Stomach smooth muscle (tissue), 2 donors: ENCODE data around the gene IRAK1.
A peak's percentile ranks its signal among the peaks of the same experiment; 100 is the strongest.

Experiments
- H3K27ac ChIP-seq: one replicate; pipeline ENCODE4 v1.7.0; 2013; ENCODE audit warnings: mild to moderate bottlenecking, low read length, inconsistent platforms
- H3K27me3 ChIP-seq, 2 donors: one replicate each; pipeline ENCODE4 v1.7.0; 2013; ENCODE audit warnings: low read length in 2 of 2; ENCODE audit not compliant: insufficient read depth in 2 of 2, control insufficient read depth in 1 of 2
- H3K36me3 ChIP-seq, 2 donors: one replicate each; pipeline ENCODE4 v1.7.0; 2013; ENCODE audit warnings: low read length in 2 of 2; ENCODE audit not compliant: control insufficient read depth in 2 of 2, insufficient read depth in 2 of 2
- H3K4me1 ChIP-seq: one replicate; pipeline ENCODE4 v1.7.0; 2013; ENCODE audit warnings: low read length; ENCODE audit not compliant: control insufficient read depth, insufficient read depth
- H3K4me3 ChIP-seq, 2 donors: one replicate each; pipeline ENCODE4 v1.7.0; 2013; ENCODE audit warnings: low read length in 2 of 2
- H3K9ac ChIP-seq, 2 donors: one replicate each; pipeline ENCODE4 v1.7.0; 2013; ENCODE audit warnings: low read length in 2 of 2, mild to moderate bottlenecking in 1 of 2
- H3K9me3 ChIP-seq, 2 donors: one replicate each; pipeline ENCODE4 v1.7.0; 2013; ENCODE audit warnings: low read length in 2 of 2; ENCODE audit not compliant: control insufficient read depth in 2 of 2
- donor health status: healthy.
- donor health status: Pancreatic carcinoma.

The IRAK1 gene

DNA sequence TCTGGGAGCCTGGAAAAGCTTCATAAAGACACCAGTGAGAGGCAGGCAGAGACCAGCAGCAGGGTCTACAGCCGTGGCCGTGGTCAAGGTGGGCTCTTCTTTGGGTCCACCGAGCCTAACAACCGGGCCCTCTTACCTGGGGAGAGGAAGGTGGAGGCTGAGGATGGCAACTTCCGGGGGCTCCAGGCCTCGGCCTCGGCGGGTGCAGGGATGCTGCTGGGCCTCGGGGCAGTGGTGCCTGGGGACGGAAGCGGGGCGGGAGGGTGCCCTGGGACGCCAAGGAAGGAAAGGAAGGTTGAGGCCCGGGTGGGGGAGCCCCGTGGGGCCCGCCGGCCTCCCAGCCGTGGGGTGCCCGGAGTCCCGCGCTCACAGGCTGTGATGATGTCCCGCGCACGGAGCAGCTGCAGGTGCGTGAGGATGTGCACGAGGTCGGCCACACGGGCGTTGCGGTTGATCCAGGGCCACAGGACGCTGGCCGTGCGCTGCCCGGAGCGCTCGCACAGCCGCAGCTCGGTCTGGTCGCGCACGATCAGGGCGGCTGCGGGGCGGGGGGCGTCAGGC is 561 bp downstream of the IRAK1 start:
- H3K4me1 ChIP-seq, result peaks cover 28% of the 10 kb centered on the region
- peak overlapping the region; percentile 60 to 69 for H3K9ac ChIP-seq
- H3K36me3 ChIP-seq, result no peaks in the 10 kb centered on the region
- peak overlapping the region; percentile 49 to 68 for H3K4me3 ChIP-seq
- H3K9me3 ChIP-seq, result no peaks in the 10 kb centered on the region
- H3K27me3 ChIP-seq, result peaks cover 0 to 7% of the 10 kb centered on the region in 2 donors
- H3K27ac ChIP-seq, result peak overlapping the region; percentile 24

DNA sequence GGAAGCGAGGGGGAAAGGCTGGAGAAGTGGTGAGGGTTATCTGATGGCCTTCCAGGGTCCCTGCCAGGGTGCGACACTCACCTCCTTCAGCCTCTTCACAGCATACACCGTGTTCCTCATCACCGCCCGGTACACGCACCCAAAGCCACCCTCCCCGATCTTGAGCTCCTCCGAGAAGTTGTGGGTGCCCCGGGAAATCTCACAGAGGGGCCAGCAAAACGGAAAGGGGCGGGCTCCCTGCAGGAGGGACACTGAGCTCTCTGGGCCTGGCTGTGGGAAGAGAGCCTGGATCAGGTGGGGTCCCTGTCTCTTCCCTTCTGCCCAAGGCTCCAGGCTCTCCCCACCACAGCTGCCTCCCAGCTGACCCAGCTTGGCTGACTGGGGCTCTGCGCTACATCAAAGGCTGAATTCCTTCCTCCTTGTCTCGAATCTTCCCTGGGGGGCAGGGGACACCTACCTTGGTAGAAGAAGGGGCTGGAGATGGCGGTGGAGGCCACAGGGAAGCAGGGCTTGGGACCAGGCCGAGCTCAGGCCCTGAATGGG is 1.1 kb downstream of the IRAK1 start:
- no peaks in the 10 kb centered on the region for H3K36me3 ChIP-seq
- H3K4me1 ChIP-seq, result peaks cover 28% of the 10 kb centered on the region
- H3K4me3 ChIP-seq, result peak overlapping the region; percentile 49 to 68
- H3K9ac ChIP-seq, result peak overlapping the region; percentile 60 to 69
- peak overlapping the region; percentile 24 for H3K27ac ChIP-seq
- H3K27me3 ChIP-seq, result peaks cover 0 to 7% of the 10 kb centered on the region in 2 donors
- H3K9me3 ChIP-seq, result no peaks in the 10 kb centered on the region

DNA sequence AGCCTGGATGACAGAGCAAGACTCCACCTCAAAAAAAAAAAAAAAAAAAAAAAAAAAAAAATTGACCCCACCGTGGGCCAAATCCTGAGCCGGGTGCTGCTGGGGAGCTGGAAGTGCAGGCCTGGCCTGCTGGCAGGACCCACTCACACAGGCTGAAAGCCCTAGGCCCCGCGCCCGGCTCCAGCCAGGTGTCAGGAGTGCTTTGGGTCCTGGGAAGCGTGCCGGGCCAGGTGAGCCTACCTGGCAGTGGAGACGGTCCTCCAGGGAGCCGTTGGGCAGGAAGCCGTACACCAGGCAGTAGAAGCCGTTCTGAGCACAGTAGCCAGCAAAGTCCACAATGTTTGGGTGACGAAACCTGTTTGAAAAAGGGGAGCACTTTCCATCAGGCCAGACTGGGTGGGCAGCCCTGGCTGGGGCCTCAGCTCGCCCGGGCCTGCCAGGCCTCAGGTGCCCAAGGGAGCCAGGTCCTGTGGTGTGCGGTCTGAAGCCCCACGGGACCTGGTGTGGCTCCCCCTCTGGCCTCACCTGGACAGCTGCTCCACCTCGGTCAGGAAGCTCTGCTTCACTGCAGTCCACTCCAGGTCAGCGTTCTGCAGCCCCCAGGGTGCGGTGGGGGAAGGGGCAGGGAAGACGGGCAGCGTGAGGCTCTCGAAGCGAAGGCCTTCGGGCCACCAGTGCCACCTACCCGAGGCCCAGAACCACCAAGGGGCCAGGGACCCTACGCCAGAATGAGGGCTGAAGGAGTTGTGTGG is 1.8 kb downstream of the IRAK1 start:
- no peak overlapping the region for H3K27ac ChIP-seq
- H3K36me3 ChIP-seq, result no peaks in the 10 kb centered on the region
- H3K27me3 ChIP-seq, result peaks cover 0 to 7% of the 10 kb centered on the region in 2 donors
- H3K9me3 ChIP-seq, result no peaks in the 10 kb centered on the region
- peaks cover 27% of the 10 kb centered on the region for H3K4me1 ChIP-seq
- no peak overlapping the region for H3K4me3 ChIP-seq
- no peak overlapping the region for H3K9ac ChIP-seq

DNA sequence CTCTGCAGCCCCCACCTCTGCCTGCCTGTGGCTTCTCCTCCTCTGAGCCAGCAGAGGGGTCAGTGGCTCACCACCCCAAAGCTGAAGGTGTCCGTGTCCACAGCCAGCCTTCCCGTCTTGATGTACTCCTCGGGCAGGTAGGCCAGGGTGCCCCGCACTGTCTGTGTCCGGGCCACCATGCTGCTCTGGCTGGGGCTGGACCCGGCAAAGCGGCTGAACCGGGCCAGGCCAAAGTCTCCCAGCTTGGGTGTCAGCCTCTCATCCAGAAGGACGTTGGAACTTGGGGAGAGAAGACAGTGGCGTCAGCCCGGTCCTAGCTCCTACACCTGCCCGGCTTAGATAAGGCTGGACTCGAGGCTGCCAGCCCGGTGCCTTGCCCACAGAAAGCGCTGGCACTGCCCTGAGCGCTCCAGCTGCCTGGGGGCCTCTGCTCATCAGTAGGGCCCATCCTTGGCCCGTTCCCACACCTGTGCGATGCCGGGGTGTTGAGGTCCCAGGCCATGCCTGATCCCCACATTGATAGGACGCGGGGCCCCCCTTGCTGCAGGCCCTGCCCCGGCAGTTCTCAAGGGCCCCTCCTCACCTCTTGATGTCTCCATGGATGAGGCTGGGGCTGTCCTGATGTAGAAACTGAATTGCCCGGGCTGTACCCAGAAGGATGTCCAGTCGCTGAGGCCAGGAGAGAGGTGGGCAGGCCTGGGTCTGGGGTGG is 3.2 kb downstream of the IRAK1 start:
- no peaks in the 10 kb centered on the region for H3K36me3 ChIP-seq
- no peaks in the 10 kb centered on the region for H3K9me3 ChIP-seq
- no peak overlapping the region for H3K9ac ChIP-seq
- H3K27ac ChIP-seq, result no peak overlapping the region
- H3K4me3 ChIP-seq, result no peak overlapping the region
- H3K27me3 ChIP-seq, result peaks cover 0 to 10% of the 10 kb centered on the region in 2 donors
- H3K4me1 ChIP-seq, result peaks cover 27% of the 10 kb centered on the region

DNA sequence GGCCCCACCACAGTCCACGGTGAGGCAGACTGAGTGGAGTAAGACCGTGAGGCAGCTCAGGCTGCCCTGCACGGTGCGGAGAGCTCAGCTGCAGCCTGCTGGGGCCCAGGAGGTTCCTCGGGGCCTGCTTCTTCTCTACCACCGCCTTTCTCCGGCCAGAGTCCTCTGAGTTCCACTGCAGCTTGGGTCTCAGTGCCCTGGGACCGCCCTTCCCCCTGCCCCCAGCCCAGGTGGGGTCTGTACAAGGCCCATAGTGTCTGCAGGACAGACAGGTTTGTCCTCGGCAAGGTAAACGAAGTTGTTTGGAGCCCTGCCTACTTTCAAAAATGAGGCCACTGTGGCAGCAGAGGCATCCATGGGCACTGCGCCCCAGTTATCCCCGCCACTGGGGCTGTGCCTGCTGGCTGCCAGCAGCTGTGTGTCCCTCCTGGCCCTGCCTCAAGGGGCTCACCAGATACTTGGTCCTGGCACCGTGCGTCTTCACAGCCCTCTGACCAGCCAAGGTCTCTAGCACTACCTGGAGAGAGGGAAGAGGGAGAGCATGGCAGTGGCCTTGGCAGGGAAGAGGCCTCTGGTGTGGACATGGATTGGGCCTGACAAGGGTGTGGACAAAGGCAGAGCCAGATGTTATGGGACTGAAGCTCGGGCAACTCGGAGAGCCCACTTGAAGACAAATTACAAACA is 4.0 kb downstream of the IRAK1 start:
- H3K36me3 ChIP-seq, result no peaks in the 10 kb centered on the region
- no peak overlapping the region for H3K27ac ChIP-seq
- H3K9ac ChIP-seq, result no peak overlapping the region
- H3K27me3 ChIP-seq, result peaks cover 0 to 10% of the 10 kb centered on the region in 2 donors
- H3K4me3 ChIP-seq, result no peak overlapping the region
- H3K9me3 ChIP-seq, result no peaks in the 10 kb centered on the region
- peaks cover 20% of the 10 kb centered on the region for H3K4me1 ChIP-seq

DNA sequence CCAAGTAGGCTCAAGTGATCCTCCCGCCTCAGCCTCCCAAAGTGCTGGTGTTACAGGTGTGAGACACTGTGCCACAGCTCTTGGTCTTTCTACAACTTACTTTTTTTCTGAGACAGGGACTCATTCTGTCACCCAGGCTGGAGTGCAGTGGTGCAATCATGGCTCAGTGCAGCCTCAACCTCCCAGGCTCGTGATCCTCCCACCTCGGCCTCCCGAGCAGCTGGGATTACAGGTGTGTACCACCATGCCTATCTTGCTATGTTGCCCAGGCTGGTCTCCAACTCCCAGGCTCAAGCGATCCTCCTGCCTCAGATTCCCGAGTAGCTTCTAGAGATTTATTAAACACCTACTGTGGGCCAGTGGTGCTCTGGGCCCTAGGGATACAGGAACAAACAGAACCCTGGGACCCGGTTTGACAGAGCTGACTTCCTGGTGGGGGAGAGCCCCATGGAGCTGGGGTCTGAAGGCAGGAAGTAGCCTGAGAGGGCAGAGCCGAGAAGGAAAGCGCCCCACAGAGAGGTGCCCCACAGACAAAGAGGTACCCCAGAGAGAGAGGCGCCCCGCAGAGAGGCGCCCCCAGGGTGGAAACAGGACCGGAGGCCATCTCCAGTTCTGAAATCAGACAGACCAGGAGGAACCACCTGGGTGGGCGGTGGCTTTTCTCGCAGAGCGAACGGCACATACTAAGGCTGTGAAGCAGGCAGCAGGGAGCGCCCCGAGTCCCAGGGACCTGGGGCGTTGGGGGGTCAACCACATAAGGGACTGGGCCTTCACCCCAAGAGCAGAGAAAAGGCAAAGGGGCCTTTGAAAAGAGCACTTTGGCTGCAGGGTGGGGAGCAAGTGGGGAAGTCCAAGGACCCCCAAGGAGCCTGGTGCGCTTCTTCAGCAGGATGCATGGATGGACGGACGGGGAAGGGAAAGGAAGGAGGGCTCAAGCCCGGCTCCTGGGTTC is 5.0 kb downstream of the IRAK1 start:
- Histone ChIP-seq H3K27me3 (peaks cover 0 to 8% of the 10 kb centered on the region in 2 donors), H3K27ac (no peak overlapping the region), H3K4me1 (peaks cover 14% of the 10 kb centered on the region), H3K9ac (no peak overlapping the region), H3K9me3 (no peaks in the 10 kb centered on the region), H3K4me3 (no peak overlapping the region), H3K36me3 (no peaks in the 10 kb centered on the region)

DNA sequence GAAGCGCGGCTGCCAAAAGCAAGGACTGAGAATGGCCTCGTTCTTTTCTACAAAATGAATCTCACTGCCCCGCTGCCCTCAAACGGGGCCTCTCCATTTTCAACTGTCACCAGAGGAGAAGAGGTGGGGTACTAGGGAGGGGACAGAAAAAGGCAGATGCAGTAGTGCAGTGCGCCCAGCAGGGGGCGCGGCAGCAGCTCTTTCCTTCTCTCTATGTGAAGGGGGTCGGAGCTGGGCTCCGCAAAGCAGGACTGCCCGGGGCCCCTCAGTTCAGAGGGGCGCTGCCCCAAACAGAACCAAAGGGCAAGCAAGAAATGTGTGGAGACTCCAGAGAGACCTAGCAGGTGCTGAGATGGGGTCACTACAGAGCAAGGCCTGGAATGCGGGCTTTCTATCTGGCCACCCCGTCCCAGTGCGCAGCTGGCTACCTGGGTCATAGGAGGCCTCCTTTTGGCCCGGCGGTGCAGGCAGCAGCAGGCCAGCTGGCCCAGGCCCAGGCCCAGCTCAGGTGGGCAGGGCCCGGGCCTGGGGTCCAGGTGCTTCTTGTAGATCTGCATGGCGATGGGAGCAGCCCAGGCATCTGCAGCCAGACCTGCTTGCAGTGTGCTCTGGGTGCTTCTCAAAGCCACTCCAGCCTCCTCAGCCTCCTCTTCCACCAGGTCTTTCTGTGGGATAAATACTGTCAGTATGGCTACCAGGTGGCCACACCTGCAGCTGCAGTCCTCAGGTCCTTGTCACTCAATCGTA is 5.9 kb downstream of the IRAK1 start:
- H3K9me3 ChIP-seq, result no peaks in the 10 kb centered on the region
- peaks cover 0 to 8% of the 10 kb centered on the region in 2 donors for H3K27me3 ChIP-seq
- no peak overlapping the region for H3K9ac ChIP-seq
- no peak overlapping the region for H3K27ac ChIP-seq
- no peak overlapping the region for H3K4me3 ChIP-seq
- no peaks in the 10 kb centered on the region for H3K36me3 ChIP-seq
- peaks cover 9% of the 10 kb centered on the region for H3K4me1 ChIP-seq

DNA sequence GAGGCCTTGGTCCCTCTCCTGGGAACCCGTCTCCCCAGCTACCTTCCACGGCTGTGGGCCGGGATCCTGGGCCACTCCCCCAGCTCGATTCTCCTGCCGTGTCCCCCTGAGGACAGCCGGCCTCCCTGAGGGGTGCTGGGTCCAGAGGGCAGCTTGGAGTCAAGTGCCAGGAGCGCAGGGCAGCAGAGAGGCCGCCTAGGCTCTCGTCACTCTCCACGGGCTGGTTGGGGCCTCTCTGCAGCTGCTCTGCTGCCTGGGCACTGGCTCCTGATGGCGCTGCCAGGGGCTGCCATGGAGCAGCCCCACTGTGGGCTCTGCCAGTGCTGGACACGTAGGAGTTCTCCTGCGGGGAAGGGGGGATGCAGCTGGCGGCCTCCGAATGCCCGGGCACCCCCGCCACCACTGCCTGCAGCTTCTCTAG is 6.7 kb downstream of the IRAK1 start:
- Histone ChIP-seq H3K9ac (no peak overlapping the region), H3K36me3 (no peaks in the 10 kb centered on the region)

DNA sequence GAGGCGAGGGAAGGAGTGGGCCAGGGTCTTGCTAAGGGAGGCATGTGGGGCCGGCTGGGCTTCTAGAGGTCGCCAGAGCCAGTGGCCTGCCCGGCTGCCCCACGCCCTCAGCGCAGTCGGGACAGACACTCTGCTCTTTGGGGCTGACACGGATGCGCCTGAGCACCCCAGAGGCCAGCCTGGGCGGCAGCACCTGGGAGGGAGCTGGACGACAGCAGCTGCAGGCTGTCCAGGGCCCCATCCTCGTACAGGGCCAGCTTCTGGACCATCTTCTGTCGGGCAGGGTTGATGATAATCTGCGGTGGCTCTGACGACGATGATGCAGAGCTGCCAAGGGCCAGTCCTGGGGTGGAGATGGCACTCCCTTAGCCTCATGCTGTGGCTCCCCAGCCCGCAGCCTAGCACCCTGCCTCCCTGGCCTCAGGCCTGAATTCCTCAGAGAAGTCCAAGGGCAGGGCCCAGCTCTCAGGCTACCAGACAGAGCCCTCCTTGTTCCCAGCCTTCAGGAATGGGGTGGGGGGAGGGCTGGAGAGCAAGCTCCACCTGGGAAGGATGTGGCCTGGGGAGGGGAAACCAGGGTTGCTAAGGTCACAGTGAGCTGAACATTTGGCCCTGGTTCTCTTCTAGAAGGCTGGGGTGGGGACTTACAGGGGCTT is 7.2 kb downstream of the IRAK1 start:
- Histone ChIP-seq H3K9ac (no peak overlapping the region), H3K27ac (no peak overlapping the region), H3K36me3 (no peaks in the 10 kb centered on the region)

More for the DNA sequence above, 6.7 kb downstream of the IRAK1 start:
- H3K4me3 ChIP-seq, result no peak overlapping the region
- H3K27ac ChIP-seq, result no peak overlapping the region
- H3K4me1 ChIP-seq, result peaks cover 2% of the 10 kb centered on the region
- H3K9me3 ChIP-seq, result no peaks in the 10 kb centered on the region
- H3K27me3 ChIP-seq, result peaks cover 0 to 8% of the 10 kb centered on the region in 2 donors

More for the DNA sequence above, 7.2 kb downstream of the IRAK1 start:
- Histone ChIP-seq H3K27me3 (peaks cover 0 to 8% of the 10 kb centered on the region in 2 donors), H3K9me3 (no peaks in the 10 kb centered on the region), H3K4me3 (no peak overlapping the region), H3K4me1 (peaks cover 2% of the 10 kb centered on the region)
